Choroid plexus epithelial cell (primary cell): ENCODE measurements around the gene CT45A2.
"Not testable (repeated sequence)": the region's sequence is repeated elsewhere in the genome, so short reads cannot be mapped to it uniquely, and the experiment has no call there.

ENCODE experiments used
- DNase-seq: peaks from one replicate; pipeline ENCODE4 v3.0.0-alpha.2; 2010; ENCODE audit warnings: low read depth
- H3K4me3 ChIP-seq: 2 replicates; pipeline ENCODE4 v1.5.1; 2011; ENCODE audit warnings: low read depth, mild to moderate bottlenecking, control low read depth, low read length, moderate library complexity

The CT45A2 gene

GRCh38 chrX:135819912-135820311 lies at the start of gene CT45A2:
Gene CT45A2 (minus strand): TSS chrX:135820012. CDS start chrX:135816265, 3,747 bp downstream.
- not testable (repeated sequence) for DNase-seq, H3K4me3 ChIP-seq

- DNase-seq, H3K4me3 ChIP-seq: not testable (repeated sequence)
Measured at GRCh38 chrX:135854438-135854837, 34.6 kb upstream of the CT45A2 start, which contains the start of gene CT45A8. Gene CT45A8 (minus strand): TSS chrX:135854538. CDS start chrX:135850783, 3,755 bp downstream.

- not testable (repeated sequence) for DNase-seq
Measured at GRCh38 chrX:135837180-135837579, 17.4 kb upstream of the CT45A2 start, which contains the start of gene CT45A7. Gene CT45A7 (minus strand): TSS chrX:135837280. CDS start chrX:135833533, 3,747 bp downstream.

GRCh38 chrX:135802687-135803086 lies 17.1 kb downstream of the CT45A2 start, which contains the start of gene CT45A6:
Gene CT45A6 (minus strand): TSS chrX:135802787. CDS start chrX:135798993, 3,794 bp downstream.
- not testable (repeated sequence) for H3K4me3 ChIP-seq, DNase-seq

More at GRCh38 chrX:135837180-135837579, 17.4 kb upstream of the CT45A2 start, which contains the start of gene CT45A7:
- not testable (repeated sequence) for H3K4me3 ChIP-seq

GRCh38 chrX:135785403-135785802 lies 34.4 kb downstream of the CT45A2 start, which contains the start of gene CT45A5:
Gene CT45A5 (minus strand): TSS chrX:135785503. CDS start chrX:135781729, 3,774 bp downstream.
- DNase-seq, H3K4me3 ChIP-seq: not testable (repeated sequence)

- DNase-seq, H3K4me3 ChIP-seq: not testable (repeated sequence)
Measured at GRCh38 chrX:135768091-135768490, 51.7 kb downstream of the CT45A2 start, which contains the start of gene CT45A3. Gene CT45A3 (minus strand): TSS chrX:135768191. CDS start chrX:135764444, 3,747 bp downstream.
